ENCODE data around the gene GCK.

- TF ChIP-seq POLR2AphosphoS5 (IDR thresholded peaks at IDR 0.05) (no peak), POLR2A (IDR thresholded peaks at IDR 0.05) (no peak), EP300 (IDR thresholded peaks at IDR 0.05; ENCODE audit: low read depth) (no peak)
- TF ChIP-seq, protein P1, sequence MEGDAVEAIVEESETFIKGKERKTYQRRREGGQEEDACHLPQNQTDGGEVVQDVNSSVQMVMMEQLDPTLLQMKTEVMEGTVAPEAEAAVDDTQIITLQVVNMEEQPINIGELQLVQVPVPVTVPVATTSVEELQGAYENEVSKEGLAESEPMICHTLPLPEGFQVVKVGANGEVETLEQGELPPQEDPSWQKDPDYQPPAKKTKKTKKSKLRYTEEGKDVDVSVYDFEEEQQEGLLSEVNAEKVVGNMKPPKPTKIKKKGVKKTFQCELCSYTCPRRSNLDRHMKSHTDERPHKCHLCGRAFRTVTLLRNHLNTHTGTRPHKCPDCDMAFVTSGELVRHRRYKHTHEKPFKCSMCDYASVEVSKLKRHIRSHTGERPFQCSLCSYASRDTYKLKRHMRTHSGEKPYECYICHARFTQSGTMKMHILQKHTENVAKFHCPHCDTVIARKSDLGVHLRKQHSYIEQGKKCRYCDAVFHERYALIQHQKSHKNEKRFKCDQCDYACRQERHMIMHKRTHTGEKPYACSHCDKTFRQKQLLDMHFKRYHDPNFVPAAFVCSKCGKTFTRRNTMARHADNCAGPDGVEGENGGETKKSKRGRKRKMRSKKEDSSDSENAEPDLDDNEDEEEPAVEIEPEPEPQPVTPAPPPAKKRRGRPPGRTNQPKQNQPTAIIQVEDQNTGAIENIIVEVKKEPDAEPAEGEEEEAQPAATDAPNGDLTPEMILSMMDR (IDR thresholded peaks at IDR 0.05): no peak
Measured at GRCh38 chr7:44238116-44238695, 49.0 kb upstream of the GCK start.
